ENCODE results near the gene B3GNT9. TPM values are rescaled to one million over a fixed set of nuclear protein-coding genes. Genes with fewer than 3 reads are reported as not detected.

B3GNT9 gene
- polyA plus RNA-seq, 1 of the 3 experiments (the other 2 are of a cell fraction), result 9.9 TPM

DNA sequence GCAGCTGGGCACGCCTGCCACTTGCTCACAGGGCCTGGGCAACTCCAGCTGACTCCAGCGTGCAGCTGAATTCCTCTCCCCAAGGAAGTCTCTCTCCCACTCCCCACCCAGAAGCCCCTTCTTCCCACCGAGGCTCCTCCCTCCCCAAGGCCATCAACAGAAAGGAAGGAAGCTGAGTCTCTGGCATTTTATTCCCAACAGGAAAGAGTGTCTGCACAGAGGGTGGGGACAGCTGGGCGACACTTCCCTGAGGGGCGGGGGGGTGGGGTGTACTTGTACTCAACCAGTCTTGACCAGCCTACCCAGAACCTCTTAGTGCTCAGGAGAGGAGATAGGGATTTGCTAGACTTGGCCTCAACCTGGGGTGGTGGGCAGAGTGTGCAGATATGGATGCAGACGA, 39.2 kb upstream of the B3GNT9 start, which contains the start of gene EXOC3L1 (continued):
- TF ChIP-seq, protein P1, sequence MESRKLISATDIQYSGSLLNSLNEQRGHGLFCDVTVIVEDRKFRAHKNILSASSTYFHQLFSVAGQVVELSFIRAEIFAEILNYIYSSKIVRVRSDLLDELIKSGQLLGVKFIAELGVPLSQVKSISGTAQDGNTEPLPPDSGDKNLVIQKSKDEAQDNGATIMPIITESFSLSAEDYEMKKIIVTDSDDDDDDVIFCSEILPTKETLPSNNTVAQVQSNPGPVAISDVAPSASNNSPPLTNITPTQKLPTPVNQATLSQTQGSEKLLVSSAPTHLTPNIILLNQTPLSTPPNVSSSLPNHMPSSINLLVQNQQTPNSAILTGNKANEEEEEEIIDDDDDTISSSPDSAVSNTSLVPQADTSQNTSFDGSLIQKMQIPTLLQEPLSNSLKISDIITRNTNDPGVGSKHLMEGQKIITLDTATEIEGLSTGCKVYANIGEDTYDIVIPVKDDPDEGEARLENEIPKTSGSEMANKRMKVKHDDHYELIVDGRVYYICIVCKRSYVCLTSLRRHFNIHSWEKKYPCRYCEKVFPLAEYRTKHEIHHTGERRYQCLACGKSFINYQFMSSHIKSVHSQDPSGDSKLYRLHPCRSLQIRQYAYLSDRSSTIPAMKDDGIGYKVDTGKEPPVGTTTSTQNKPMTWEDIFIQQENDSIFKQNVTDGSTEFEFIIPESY (IDR thresholded peaks at IDR 0.05; ENCODE audit: borderline replicate concordance, low read depth), result no peak

DNA sequence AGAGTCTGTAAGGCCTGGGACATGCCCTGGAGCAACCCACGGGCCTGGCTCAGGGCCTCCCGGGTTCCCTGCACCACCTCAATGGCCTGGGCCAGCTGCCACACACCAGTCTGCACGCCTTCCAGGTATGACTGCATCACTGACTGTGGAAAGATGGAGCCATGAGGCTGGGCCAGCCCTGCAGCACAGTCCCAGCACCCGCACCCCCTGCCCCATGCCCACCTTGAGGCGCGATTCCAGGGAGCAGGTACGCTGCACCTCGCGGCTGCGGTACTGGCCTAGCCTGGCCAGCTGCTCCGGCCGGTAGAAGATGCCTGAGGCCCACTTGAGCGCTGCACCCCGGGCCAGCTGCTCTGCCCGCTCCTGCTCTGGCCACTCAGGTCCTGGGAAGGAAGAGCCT, 38.0 kb upstream of the B3GNT9 start:
- Histone ChIP-seq H3K27ac (ENCODE audit: low read depth in 2 of 2, low read length in 1 of 2) (no peak overlapping the region), H3K4me1 (ENCODE audit: control insufficient read depth in 1 of 2, insufficient read depth in 2 of 2, low read depth in 1 of 2, low read length in 1 of 2) (peaks cover 25 to 28% of the 10 kb centered on the region in 2 experiments), H2AFZ (ENCODE audit: low read depth) (no peak overlapping the region), H4K20me1 (ENCODE audit: insufficient read depth) (peaks cover 16% of the 10 kb centered on the region), H3K9me3 (no peaks in the 10 kb centered on the region), H3K9me2 (no peaks in the 10 kb centered on the region), H3K36me3 (replicated peaks in 1 of 2; ENCODE audit: control insufficient read depth in 1 of 2, insufficient read depth in 2 of 2, low read length in 1 of 2) (peaks cover 0 to 9% of the 10 kb centered on the region in 2 experiments), H3K4me3 (ENCODE audit: low read depth in 2 of 2, low read length in 1 of 2) (no peak overlapping the region), H3K79me2 (ENCODE audit: insufficient read depth) (peaks cover 22% of the 10 kb centered on the region), H3F3A (replicated peaks; ENCODE audit: insufficient read depth) (peaks cover 22% of the 10 kb centered on the region), H3K9ac (no peak overlapping the region), H3K27me3 (ENCODE audit: insufficient read depth) (no peaks in the 10 kb centered on the region), H3K4me2 (no peak overlapping the region)
- ChIA-PET CTCF (interaction anchor here (1.0 to 3.5 kb wide), 7 partner anchors 9 to 212 kb away, joined by 3 to 11 read pairs (median 3); partner anchors contain the start of gene NOL3), POLR2A (interaction anchor here (0.6 kb wide), 1 partner anchor 819 kb away, joined by 3 read pairs; no protein-coding TSS in a partner anchor)
- 91% methylated on average over 8 of the region's 15 CpGs for WGBS (ENCODE audit: low lambda C conversion rate)
- no peak for DNase-seq
- TF ChIP-seq MXI1 (IDR thresholded peaks at IDR 0.05; ENCODE audit: low read depth, low read length) (no peak), SIN3A (IDR thresholded peaks at IDR 0.05; ENCODE audit: borderline replicate concordance, low read depth, low read length) (no peak), POLR2AphosphoS5 (IDR thresholded peaks at IDR 0.05; ENCODE audit: low read depth, low read length) (no peak), EZH2phosphoT487 (IDR thresholded peaks at IDR 0.05; ENCODE audit: borderline replicate concordance, low read depth) (no peak)
- TF ChIP-seq, protein P1 (IDR thresholded peaks at IDR 0.05; ENCODE audit: borderline replicate concordance, low read depth), result no peak
- TF ChIP-seq, protein P2, sequence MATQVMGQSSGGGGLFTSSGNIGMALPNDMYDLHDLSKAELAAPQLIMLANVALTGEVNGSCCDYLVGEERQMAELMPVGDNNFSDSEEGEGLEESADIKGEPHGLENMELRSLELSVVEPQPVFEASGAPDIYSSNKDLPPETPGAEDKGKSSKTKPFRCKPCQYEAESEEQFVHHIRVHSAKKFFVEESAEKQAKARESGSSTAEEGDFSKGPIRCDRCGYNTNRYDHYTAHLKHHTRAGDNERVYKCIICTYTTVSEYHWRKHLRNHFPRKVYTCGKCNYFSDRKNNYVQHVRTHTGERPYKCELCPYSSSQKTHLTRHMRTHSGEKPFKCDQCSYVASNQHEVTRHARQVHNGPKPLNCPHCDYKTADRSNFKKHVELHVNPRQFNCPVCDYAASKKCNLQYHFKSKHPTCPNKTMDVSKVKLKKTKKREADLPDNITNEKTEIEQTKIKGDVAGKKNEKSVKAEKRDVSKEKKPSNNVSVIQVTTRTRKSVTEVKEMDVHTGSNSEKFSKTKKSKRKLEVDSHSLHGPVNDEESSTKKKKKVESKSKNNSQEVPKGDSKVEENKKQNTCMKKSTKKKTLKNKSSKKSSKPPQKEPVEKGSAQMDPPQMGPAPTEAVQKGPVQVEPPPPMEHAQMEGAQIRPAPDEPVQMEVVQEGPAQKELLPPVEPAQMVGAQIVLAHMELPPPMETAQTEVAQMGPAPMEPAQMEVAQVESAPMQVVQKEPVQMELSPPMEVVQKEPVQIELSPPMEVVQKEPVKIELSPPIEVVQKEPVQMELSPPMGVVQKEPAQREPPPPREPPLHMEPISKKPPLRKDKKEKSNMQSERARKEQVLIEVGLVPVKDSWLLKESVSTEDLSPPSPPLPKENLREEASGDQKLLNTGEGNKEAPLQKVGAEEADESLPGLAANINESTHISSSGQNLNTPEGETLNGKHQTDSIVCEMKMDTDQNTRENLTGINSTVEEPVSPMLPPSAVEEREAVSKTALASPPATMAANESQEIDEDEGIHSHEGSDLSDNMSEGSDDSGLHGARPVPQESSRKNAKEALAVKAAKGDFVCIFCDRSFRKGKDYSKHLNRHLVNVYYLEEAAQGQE (IDR thresholded peaks at IDR 0.05; ENCODE audit: low read depth, low read length), result no peak

All from SK-N-SH (cell line).